OCI-LY3 (cell line): ENCODE data around the gene RMP24.

Experiments used
- EZH2phosphoT487 ChIP-seq: fragments of 200-600 bp; shearing (Covaris generic); IDR thresholded peaks from 2 replicates; pipeline ENCODE4 v1.6.1; 2018; ENCODE audit warnings: antibody characterized with exemption, mixed run types, low read depth
- TF ChIP-seq, protein P1 (sequence below): fragments of 200-600, 300-600 bp; sonication (generic); IDR thresholded peaks from 2 replicates; pipeline ENCODE4 v1.5.1; 2014; ENCODE audit warnings: antibody characterized with exemption, low read length, low read depth

DNA sequence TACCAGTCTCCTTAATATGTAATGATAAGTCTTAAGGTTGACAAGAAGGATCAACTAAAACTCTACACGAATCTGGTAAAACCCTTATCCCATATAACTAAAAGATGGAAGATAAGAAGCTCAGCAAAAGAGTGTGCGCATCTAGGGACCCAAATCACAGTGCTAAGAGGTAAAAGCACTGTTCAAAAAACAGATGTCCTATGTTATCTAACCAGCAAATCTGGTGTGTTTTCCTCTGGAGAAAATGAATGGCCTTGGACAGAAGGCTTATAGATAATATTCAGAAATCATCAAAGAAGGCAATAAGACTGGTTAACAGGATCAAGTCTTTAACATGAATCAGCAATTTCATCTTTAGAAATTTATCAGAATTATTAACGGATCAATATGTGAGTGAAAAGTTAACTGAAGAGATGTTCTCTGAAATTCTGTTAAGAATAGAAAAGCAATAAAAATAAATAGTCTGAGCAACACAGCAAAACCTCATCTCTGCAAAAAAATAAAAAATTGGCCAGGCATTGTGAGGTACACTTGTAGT lies 47.8 kb downstream of the RMP24 start:
- TF ChIP-seq, protein P1, sequence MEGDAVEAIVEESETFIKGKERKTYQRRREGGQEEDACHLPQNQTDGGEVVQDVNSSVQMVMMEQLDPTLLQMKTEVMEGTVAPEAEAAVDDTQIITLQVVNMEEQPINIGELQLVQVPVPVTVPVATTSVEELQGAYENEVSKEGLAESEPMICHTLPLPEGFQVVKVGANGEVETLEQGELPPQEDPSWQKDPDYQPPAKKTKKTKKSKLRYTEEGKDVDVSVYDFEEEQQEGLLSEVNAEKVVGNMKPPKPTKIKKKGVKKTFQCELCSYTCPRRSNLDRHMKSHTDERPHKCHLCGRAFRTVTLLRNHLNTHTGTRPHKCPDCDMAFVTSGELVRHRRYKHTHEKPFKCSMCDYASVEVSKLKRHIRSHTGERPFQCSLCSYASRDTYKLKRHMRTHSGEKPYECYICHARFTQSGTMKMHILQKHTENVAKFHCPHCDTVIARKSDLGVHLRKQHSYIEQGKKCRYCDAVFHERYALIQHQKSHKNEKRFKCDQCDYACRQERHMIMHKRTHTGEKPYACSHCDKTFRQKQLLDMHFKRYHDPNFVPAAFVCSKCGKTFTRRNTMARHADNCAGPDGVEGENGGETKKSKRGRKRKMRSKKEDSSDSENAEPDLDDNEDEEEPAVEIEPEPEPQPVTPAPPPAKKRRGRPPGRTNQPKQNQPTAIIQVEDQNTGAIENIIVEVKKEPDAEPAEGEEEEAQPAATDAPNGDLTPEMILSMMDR, result no peak
- TF ChIP-seq EZH2phosphoT487, result no peak
